Tibial artery (tissue), 4 donors: Measurements from ENCODE around the gene SOBP.

Source experiments
- DNase-seq, 2 donors: peaks; one replicate each; pipeline ENCODE4 v3.0.0-alpha.2; 2019
- H3K27ac ChIP-seq, 2 donors: fragments of 200-600 bp; sonication (generic) in 1 of 2; 1 replicate in 1 of 2; 2 replicates in 1 of 2; pipeline ENCODE4 v1.5.1; 2018 to 2019; ENCODE audit warnings: mild to moderate bottlenecking in 1 of 2
- H3K27me3 ChIP-seq, 2 donors: fragments of 200-600 bp; sonication (generic) in 1 of 2; one replicate each; pipeline versions ENCODE4 v1.5.1 to v1.6.0; 2016 to 2019
- H3K36me3 ChIP-seq, 3 donors: fragments of 200-600 bp; sonication (generic) in 2 of 3; one replicate each; pipeline ENCODE4 v1.5.1; 2016 to 2019; ENCODE audit warnings: mild to moderate bottlenecking in 2 of 3
- H3K4me1 ChIP-seq, 4 donors: fragments of 200-600 bp; sonication (generic) in 2 of 4; 1 replicate in 3 of 4; 2 replicates in 1 of 4; pipeline ENCODE4 v1.5.1; 2016 to 2019
- H3K4me3 ChIP-seq, 2 donors: fragments of 200-600 bp; sonication (generic) in 1 of 2; 1 replicate in 1 of 2; 2 replicates in 1 of 2; pipeline ENCODE4 v1.5.1; 2018 to 2019; ENCODE audit warnings: mild to moderate bottlenecking in 2 of 2
- H3K9me3 ChIP-seq, 3 donors: fragments of 200-600 bp; sonication (generic) in 1 of 3; one replicate each; pipeline ENCODE4 v1.5.1; 2016 to 2019
- intact Hi-C: fragments of 100-400 bp; cut with DNase I; formaldehyde crosslinking; loops from one replicate; pipeline ENCODE4 v1.15.0; 2023; ENCODE audit warnings: low total_unique reads
- TF ChIP-seq, protein P1 (sequence below), 2 experiments: fragments of 200-600 bp in 1 of 2; fragments of 450-650 bp in 1 of 2; IDR thresholded peaks; one replicate each; pipeline ENCODE4 v1.5.1; 2017 to 2019; ENCODE audit warnings: antibody characterized with exemption in 2 of 2, mild to moderate bottlenecking in 1 of 2, moderate library complexity in 1 of 2

SOBP gene

DNA sequence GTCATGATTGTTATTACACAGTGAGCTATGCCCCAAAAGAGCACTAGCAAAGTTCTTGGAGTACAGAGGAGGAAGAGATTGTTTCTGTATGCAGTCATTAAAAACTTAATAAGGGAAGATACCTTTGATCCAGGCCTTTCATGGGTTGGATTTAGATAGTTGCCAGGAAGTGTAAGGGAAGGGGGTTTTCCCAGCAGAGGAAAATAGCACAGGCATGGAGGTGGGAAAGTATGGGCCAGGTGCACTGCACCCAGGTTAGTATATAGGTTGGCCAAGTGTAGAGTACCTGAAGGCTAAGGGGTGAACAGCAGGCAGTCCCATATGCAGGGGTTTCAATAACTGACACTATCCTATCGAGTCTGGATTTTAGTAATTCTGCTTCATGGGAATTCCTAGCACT, 101.4 kb downstream of the SOBP start:
- Histone ChIP-seq H3K27me3 (no peaks in the 10 kb centered on the region), H3K9me3 (no peaks in the 10 kb centered on the region), H3K36me3 (no peaks in the 10 kb centered on the region), H3K4me3 (no peak overlapping the region), H3K27ac (no peak overlapping the region), H3K4me1 (peaks cover 0 to 28% (median 0%) of the 10 kb centered on the region in 4 donors)
- intact Hi-C loops, result no loop called here
- TF ChIP-seq, protein P1, sequence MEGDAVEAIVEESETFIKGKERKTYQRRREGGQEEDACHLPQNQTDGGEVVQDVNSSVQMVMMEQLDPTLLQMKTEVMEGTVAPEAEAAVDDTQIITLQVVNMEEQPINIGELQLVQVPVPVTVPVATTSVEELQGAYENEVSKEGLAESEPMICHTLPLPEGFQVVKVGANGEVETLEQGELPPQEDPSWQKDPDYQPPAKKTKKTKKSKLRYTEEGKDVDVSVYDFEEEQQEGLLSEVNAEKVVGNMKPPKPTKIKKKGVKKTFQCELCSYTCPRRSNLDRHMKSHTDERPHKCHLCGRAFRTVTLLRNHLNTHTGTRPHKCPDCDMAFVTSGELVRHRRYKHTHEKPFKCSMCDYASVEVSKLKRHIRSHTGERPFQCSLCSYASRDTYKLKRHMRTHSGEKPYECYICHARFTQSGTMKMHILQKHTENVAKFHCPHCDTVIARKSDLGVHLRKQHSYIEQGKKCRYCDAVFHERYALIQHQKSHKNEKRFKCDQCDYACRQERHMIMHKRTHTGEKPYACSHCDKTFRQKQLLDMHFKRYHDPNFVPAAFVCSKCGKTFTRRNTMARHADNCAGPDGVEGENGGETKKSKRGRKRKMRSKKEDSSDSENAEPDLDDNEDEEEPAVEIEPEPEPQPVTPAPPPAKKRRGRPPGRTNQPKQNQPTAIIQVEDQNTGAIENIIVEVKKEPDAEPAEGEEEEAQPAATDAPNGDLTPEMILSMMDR (IDR thresholded peaks at IDR 0.05), result no peak
- DNase-seq, result no peak

DNA sequence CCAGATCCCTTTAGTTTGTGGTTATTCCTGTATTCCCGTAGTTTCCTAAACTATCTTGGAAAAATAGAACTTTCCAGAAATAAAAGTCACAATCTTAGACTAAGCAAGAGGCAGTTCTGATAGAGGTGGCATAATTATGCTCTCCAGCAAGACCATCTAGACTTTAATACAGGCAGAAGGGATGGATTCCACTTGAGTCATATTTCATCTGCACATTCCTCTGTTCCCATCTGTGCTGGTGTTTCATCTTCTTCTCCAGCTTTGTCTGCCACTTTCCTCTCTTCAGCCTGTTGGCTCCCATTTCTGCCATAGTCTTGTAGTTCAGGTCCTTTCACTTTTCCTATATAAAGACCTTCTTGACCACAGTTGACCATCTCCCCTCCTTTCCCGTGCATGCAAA, 102.9 kb downstream of the SOBP start:
- intact Hi-C loops, result no loop called here
- DNase-seq, result no peak
- TF ChIP-seq, protein P1 (IDR thresholded peaks at IDR 0.05), result no peak
- Histone ChIP-seq H3K4me3 (no peak overlapping the region), H3K27me3 (no peaks in the 10 kb centered on the region), H3K27ac (no peak overlapping the region), H3K36me3 (no peaks in the 10 kb centered on the region), H3K9me3 (no peaks in the 10 kb centered on the region), H3K4me1 (peaks cover 0 to 24% (median 0%) of the 10 kb centered on the region in 4 donors)

DNA sequence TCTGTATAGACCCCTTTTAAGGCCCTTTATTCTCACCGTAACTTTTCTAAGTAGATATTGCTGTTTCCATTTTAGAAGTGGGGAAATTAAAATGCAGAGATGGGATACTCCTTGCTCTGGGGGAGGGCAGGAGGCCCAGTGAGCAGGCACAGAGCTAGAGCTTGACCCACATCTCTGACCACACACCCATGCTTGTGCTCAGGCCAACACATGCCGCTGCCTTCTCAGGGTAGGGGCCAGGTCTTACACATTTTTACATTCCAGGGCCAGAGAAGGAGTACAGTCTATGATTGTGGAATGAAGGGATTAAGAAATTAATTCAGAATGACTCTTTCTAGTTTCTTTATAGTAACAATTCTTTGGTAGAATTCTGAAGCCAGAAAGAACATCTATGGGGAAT, 104.8 kb downstream of the SOBP start:
- intact Hi-C loops, result no loop called here
- H3K4me1 ChIP-seq, result peaks cover 0 to 23% (median 0%) of the 10 kb centered on the region in 4 donors
- TF ChIP-seq, protein P1 (IDR thresholded peaks at IDR 0.05), result no peak
- no peak overlapping the region for H3K27ac ChIP-seq
- no peaks in the 10 kb centered on the region for H3K36me3 ChIP-seq
- no peaks in the 10 kb centered on the region for H3K27me3 ChIP-seq
- H3K4me3 ChIP-seq, result no peak overlapping the region
- no peaks in the 10 kb centered on the region for H3K9me3 ChIP-seq
- no peak for DNase-seq

DNA sequence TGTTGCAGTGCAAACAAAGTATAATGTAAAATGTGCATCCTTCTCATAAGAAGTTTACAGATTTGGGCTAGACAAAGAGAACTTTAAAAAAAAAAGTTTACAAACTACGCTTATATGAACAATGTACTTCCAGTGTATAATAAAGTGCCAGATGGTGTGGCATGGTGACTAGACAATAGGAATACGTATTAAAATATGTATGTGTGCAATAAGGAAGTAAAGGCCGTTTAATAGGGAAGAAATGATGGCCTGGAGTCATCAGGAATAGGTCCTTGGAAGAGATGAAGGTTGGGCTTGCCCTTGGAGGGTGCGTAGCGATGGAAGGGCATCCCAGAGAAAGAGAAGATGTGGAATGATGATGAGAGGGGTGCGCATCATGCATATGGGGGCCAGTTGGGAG, 108.2 kb downstream of the SOBP start:
- no peaks in the 10 kb centered on the region for H3K27me3 ChIP-seq
- no peak overlapping the region for H3K27ac ChIP-seq
- no peak overlapping the region for H3K4me3 ChIP-seq
- peaks cover 0 to 43% (median 6%) of the 10 kb centered on the region in 4 donors for H3K4me1 ChIP-seq
- TF ChIP-seq, protein P1 (IDR thresholded peaks at IDR 0.05), result no peak
- no peaks in the 10 kb centered on the region for H3K9me3 ChIP-seq
- DNase-seq, result no peak
- H3K36me3 ChIP-seq, result no peaks in the 10 kb centered on the region
- intact Hi-C loops, result no loop called here

DNA sequence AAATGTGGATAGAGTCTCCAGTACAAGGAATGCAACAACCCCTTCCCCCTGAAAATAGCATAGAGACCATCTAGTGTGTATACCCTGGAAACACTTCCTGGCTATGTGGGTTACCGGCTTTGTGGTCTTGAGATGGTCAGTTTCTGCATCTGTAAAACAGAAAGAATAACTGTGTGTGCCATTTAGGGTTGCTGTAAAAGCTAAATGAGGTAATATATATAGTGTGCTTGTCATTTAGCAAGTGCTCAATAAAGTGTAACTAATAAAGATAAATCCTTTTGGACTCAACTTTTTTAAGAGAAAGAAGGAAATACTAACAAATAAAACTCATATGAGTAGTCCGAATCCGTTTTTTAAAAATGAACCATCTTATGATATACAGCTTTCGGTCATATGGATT, 109.1 kb downstream of the SOBP start:
- no peaks in the 10 kb centered on the region for H3K36me3 ChIP-seq
- peaks cover 0 to 45% (median 6%) of the 10 kb centered on the region in 4 donors for H3K4me1 ChIP-seq
- DNase-seq, result no peak
- no peak overlapping the region for H3K4me3 ChIP-seq
- H3K27me3 ChIP-seq, result no peaks in the 10 kb centered on the region
- H3K27ac ChIP-seq, result no peak overlapping the region
- TF ChIP-seq, protein P1 (IDR thresholded peaks at IDR 0.05), result no peak
- intact Hi-C loops, result no loop called here
- no peaks in the 10 kb centered on the region for H3K9me3 ChIP-seq

DNA sequence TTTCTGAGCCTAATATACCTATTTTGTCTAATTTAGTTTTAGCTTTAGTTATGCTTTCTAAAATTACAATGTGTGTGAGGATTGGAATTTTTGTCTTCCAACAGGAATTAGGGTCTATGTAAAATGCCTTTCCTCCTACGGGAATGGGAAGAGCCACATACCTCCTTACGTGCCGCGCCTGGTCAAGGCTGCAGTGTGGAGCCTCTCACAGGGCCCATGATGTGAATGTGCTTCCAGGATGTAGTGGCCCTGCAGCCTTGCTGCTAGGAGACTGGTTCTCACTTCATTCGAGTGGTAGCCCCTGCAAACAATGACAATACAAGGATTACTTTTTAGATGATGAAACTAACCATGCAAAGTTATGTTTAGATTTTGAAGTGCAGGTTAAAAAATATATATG, 110.2 kb downstream of the SOBP start:
- H3K4me1 ChIP-seq, result peaks cover 0 to 38% (median 6%) of the 10 kb centered on the region in 4 donors
- H3K27me3 ChIP-seq, result no peaks in the 10 kb centered on the region
- intact Hi-C loops, result no loop called here
- no peaks in the 10 kb centered on the region for H3K9me3 ChIP-seq
- no peak overlapping the region for H3K27ac ChIP-seq
- TF ChIP-seq, protein P1 (IDR thresholded peaks at IDR 0.05), result no peak
- DNase-seq, result no peak
- H3K36me3 ChIP-seq, result no peaks in the 10 kb centered on the region
- H3K4me3 ChIP-seq, result no peak overlapping the region
